ENCODE results near the gene TUSC2. TPM values are rescaled to one million over a fixed set of nuclear protein-coding genes. Genes with fewer than 3 reads are reported as not detected.

TUSC2 gene
- total and polyA plus RNA-seq, 9 of the 15 experiments (the other 6 are each of a cell fraction or from before 2014, with no cell fraction given) = 2.8 to 67.5 (median 25.8) TPM

DNA sequence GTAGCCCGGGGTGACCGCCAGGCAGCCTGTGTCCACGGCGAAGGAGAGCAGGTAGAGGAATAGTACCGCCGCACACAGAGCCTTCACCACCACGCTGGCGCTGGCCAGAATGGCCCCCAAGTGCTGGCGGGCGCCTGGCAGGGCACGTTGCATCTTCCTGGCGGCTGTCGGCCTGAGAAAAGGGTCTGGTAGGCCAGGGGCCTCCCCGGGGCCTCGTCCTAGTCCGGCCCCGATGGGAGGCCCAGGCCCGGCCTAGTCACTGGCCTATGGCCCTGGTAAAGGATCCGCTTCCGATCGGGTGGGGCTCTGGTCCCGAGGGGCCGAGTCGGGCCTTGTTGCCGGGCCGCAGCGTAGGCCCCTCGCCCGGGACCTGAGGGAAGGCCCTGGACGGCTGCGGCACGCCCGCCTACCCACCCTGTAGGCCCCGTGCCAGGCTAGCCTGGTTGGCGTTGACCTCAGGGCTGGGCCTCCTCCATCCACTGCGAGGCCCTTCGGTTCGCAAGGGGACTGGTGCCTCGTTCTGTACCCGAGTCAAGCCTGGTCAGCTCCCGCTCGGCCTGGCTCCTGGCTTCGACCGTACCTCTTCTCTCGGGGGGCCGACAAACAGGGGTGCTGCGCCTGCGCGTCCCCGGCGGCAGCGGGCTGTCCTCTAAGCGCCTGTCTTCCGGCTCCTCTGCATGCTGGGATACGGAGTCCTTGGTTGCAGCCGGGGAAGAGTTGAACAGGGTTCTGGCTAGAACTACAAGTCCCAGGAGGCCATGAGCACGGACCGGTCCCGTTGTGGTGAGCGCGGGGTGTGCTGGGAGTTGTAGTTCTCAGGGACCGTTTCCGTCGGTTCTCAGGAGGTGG is 31.1 kb upstream of the TUSC2 start, which contains the start of gene TMEM115 (continued):
- TF ChIP-seq, protein P1, sequence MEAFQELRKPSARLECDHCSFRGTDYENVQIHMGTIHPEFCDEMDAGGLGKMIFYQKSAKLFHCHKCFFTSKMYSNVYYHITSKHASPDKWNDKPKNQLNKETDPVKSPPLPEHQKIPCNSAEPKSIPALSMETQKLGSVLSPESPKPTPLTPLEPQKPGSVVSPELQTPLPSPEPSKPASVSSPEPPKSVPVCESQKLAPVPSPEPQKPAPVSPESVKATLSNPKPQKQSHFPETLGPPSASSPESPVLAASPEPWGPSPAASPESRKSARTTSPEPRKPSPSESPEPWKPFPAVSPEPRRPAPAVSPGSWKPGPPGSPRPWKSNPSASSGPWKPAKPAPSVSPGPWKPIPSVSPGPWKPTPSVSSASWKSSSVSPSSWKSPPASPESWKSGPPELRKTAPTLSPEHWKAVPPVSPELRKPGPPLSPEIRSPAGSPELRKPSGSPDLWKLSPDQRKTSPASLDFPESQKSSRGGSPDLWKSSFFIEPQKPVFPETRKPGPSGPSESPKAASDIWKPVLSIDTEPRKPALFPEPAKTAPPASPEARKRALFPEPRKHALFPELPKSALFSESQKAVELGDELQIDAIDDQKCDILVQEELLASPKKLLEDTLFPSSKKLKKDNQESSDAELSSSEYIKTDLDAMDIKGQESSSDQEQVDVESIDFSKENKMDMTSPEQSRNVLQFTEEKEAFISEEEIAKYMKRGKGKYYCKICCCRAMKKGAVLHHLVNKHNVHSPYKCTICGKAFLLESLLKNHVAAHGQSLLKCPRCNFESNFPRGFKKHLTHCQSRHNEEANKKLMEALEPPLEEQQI (IDR thresholded peaks at IDR 0.05) = no peak
- TF ChIP-seq, protein P2, sequence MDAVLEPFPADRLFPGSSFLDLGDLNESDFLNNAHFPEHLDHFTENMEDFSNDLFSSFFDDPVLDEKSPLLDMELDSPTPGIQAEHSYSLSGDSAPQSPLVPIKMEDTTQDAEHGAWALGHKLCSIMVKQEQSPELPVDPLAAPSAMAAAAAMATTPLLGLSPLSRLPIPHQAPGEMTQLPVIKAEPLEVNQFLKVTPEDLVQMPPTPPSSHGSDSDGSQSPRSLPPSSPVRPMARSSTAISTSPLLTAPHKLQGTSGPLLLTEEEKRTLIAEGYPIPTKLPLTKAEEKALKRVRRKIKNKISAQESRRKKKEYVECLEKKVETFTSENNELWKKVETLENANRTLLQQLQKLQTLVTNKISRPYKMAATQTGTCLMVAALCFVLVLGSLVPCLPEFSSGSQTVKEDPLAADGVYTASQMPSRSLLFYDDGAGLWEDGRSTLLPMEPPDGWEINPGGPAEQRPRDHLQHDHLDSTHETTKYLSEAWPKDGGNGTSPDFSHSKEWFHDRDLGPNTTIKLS (IDR thresholded peaks at IDR 0.05; ENCODE audit: borderline replicate concordance, low read depth) = peak; percentile 92
- TF ChIP-seq ZNF79 (CRISPR knock-in tag; IDR thresholded peaks at IDR 0.05; ENCODE audit: low read depth) = no peak
- TF ChIP-seq, protein P3, sequence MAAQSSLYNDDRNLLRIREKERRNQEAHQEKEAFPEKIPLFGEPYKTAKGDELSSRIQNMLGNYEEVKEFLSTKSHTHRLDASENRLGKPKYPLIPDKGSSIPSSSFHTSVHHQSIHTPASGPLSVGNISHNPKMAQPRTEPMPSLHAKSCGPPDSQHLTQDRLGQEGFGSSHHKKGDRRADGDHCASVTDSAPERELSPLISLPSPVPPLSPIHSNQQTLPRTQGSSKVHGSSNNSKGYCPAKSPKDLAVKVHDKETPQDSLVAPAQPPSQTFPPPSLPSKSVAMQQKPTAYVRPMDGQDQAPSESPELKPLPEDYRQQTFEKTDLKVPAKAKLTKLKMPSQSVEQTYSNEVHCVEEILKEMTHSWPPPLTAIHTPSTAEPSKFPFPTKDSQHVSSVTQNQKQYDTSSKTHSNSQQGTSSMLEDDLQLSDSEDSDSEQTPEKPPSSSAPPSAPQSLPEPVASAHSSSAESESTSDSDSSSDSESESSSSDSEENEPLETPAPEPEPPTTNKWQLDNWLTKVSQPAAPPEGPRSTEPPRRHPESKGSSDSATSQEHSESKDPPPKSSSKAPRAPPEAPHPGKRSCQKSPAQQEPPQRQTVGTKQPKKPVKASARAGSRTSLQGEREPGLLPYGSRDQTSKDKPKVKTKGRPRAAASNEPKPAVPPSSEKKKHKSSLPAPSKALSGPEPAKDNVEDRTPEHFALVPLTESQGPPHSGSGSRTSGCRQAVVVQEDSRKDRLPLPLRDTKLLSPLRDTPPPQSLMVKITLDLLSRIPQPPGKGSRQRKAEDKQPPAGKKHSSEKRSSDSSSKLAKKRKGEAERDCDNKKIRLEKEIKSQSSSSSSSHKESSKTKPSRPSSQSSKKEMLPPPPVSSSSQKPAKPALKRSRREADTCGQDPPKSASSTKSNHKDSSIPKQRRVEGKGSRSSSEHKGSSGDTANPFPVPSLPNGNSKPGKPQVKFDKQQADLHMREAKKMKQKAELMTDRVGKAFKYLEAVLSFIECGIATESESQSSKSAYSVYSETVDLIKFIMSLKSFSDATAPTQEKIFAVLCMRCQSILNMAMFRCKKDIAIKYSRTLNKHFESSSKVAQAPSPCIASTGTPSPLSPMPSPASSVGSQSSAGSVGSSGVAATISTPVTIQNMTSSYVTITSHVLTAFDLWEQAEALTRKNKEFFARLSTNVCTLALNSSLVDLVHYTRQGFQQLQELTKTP (IDR thresholded peaks at IDR 0.05; ENCODE audit: low read depth in 1 of 2, partially characterized antibody in 2 of 2) = peak in 1 of 2 experiments; percentile 98
- TF ChIP-seq, protein P4, sequence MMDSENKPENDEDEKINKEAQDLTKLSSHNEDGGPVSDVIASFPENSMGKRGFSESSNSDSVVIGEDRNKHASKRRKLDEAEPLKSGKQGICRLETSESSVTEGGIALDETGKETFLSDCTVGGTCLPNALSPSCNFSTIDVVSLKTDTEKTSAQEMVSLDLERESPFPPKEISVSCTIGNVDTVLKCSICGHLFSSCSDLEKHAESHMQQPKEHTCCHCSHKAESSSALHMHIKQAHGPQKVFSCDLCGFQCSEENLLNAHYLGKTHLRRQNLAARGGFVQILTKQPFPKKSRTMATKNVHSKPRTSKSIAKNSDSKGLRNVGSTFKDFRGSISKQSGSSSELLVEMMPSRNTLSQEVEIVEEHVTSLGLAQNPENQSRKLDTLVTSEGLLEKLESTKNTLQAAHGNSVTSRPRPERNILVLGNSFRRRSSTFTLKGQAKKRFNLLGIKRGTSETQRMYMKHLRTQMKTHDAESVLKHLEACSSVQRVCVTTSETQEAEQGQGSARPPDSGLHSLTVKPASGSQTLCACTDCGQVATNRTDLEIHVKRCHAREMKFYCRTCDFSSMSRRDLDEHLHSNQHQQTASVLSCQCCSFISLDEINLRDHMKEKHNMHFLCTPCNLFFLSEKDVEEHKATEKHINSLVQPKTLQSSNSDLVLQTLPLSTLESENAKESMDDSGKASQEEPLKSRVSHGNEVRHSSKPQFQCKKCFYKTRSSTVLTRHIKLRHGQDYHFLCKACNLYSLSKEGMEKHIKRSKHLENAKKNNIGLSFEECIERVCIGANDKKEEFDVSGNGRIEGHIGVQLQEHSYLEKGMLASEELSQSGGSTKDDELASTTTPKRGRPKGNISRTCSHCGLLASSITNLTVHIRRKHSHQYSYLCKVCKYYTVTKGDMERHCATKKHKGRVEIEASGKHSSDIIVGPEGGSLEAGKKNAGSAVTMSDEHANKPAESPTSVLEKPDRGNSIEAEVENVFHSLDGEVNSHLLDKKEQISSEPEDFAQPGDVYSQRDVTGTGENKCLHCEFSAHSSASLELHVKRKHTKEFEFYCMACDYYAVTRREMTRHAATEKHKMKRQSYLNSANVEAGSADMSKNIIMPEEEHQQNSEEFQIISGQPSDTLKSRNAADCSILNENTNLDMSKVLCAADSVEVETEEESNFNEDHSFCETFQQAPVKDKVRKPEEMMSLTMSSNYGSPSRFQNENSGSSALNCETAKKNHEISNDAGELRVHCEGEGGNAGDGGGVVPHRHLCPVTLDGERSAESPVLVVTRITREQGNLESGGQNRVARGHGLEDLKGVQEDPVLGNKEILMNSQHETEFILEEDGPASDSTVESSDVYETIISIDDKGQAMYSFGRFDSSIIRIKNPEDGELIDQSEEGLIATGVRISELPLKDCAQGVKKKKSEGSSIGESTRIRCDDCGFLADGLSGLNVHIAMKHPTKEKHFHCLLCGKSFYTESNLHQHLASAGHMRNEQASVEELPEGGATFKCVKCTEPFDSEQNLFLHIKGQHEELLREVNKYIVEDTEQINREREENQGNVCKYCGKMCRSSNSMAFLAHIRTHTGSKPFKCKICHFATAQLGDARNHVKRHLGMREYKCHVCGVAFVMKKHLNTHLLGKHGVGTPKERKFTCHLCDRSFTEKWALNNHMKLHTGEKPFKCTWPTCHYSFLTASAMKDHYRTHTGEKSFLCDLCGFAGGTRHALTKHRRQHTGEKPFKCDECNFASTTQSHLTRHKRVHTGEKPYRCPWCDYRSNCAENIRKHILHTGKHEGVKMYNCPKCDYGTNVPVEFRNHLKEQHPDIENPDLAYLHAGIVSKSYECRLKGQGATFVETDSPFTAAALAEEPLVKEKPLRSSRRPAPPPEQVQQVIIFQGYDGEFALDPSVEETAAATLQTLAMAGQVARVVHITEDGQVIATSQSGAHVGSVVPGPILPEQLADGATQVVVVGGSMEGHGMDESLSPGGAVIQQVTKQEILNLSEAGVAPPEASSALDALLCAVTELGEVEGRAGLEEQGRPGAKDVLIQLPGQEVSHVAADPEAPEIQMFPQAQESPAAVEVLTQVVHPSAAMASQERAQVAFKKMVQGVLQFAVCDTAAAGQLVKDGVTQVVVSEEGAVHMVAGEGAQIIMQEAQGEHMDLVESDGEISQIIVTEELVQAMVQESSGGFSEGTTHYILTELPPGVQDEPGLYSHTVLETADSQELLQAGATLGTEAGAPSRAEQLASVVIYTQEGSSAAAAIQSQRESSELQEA (IDR thresholded peaks at IDR 0.05; ENCODE audit: low read depth) = peak; percentile 46; the same call in 1 of the 2 replicates
- no peak; the same call in 1 of the 2 replicates for TF ChIP-seq TOE1 (IDR thresholded peaks at IDR 0.05; ENCODE audit: borderline replicate concordance)
- no peak for TF ChIP-seq TOE1 (CRISPR knock-in tag; IDR thresholded peaks at IDR 0.05; ENCODE audit: borderline replicate concordance, low read depth)
